K562 (cell line): ENCODE data around the gene ITPK1. TPM values are rescaled to one million over a fixed set of nuclear protein-coding genes. Genes with fewer than 3 reads are reported as not detected.
"Not testable (repeated sequence)": the region's sequence is repeated elsewhere in the genome, so short reads cannot be mapped to it uniquely, and the experiment has no call there.

Source experiments
- ATAC-seq: fragments of 200-7000 bp; cut with Tn5 transposase; 3 replicates; pipeline ENCODE4 v1.9.1; 2020; ENCODE audit warnings: moderate library complexity
- BruUV-seq: library from RNA; stranded (reverse); fragments of 400-500 nt; replicated peaks from 2 replicates; lab custom pipeline; 2021; lab: Mats Ljungman, UMichigan
- CTCF ChIA-PET: fragments of 300-600 bp; formaldehyde crosslinking; extraction: SDS; loops from one replicate; lab custom pipeline; 2021; ENCODE audit warnings: low intra/inter-chr PET ratio; lab: Yijun Ruan, JAX
- POLR2A ChIA-PET: fragments of 300-600, 350-650 bp; sonication (Branson Sonifier 250); formaldehyde crosslinking; extraction: SDS; loops from one replicate; lab custom pipeline; 2021; ENCODE audit warnings: antibody characterized with exemption, inconsistent platforms; lab: Yijun Ruan, JAX
- DNase-seq, 4 experiments: peaks; one replicate each; pipeline versions ENCODE4 v3.0.0 to v3.0.0-alpha.2; 2011 to 2018; ENCODE audit warnings: low spot score in 3 of 4, mixed read lengths in 3 of 4; ENCODE audit errors: extremely low read depth in 1 of 4
- FAIRE-seq: peaks from 2 replicates; lab custom pipeline; 2011; peaks lifted over from hg19 to GRCh38; lab: Jason Lieb, UNC
- H2AFZ ChIP-seq: 2 replicates; pipeline ENCODE4 v1.6.0; 2011; ENCODE audit warnings: low read depth, low read length, control low read depth, inconsistent platforms
- H3K27ac ChIP-seq: fragments of 200-600 bp; 3 replicates; pipeline ENCODE4 v1.8.0; 2011; ENCODE audit warnings: low read depth, mild to moderate bottlenecking, control low read depth, inconsistent platforms, low read length, moderate library complexity, mixed read lengths; ENCODE audit errors: extremely low read depth
- H3K27me3 ChIP-seq, 2 experiments: fragments of 300-600 bp in 1 of 2; 2 replicates in 1 of 2; 3 replicates in 1 of 2; pipeline versions ENCODE4 v1.6.0 to v1.8.0; 2011; ENCODE audit warnings: inconsistent platforms in 2 of 2, low read length in 2 of 2, mild to moderate bottlenecking in 1 of 2, mixed read lengths in 1 of 2, moderate library complexity in 1 of 2; ENCODE audit not compliant: control insufficient read depth in 2 of 2, insufficient read depth in 2 of 2
- H3K36me3 ChIP-seq: fragments of 300-600 bp; 3 replicates; pipeline ENCODE4 v1.8.0; 2011; ENCODE audit warnings: mild to moderate bottlenecking, low read length, inconsistent platforms; ENCODE audit not compliant: control insufficient read depth, insufficient read depth
- H3K4me1 ChIP-seq, 2 experiments: fragments of 200-600 bp in 1 of 2; replicated peaks in 1 of 2; 2 replicates in 1 of 2; 3 replicates in 1 of 2; pipeline versions ENCODE4 v1.5.1 to v1.8.0; 2011; ENCODE audit warnings: inconsistent platforms in 2 of 2, low read length in 2 of 2, mild to moderate bottlenecking in 1 of 2, mixed read lengths in 1 of 2, moderate library complexity in 1 of 2; ENCODE audit not compliant: control insufficient read depth in 2 of 2, insufficient read depth in 2 of 2
- H3K4me2 ChIP-seq: 2 replicates; pipeline ENCODE4 v1.6.1; 2011; ENCODE audit warnings: low read length, control low read depth, inconsistent platforms, mixed read lengths; ENCODE audit not compliant: insufficient read depth
- H3K4me3 ChIP-seq: fragments of 200-600 bp; sonication (generic), shearing (Covaris generic); 2 replicates; pipeline ENCODE4 v1.5.1; 2016; ENCODE audit warnings: control low read depth, inconsistent platforms
- H3K79me2 ChIP-seq: fragments of 200-600 bp; 3 replicates; pipeline ENCODE4 v1.8.0; 2011; ENCODE audit warnings: low read length, inconsistent platforms; ENCODE audit not compliant: control insufficient read depth, insufficient read depth
- H3K9ac ChIP-seq, 2 experiments: 2 replicates each; pipeline versions ENCODE4 v1.6.0 to v1.6.1; 2011; ENCODE audit warnings: low read depth in 2 of 2, low read length in 2 of 2, control low read depth in 1 of 2, inconsistent platforms in 1 of 2, mild to moderate bottlenecking in 1 of 2, mixed read lengths in 1 of 2; ENCODE audit not compliant: insufficient read depth in 1 of 2
- H3K9me1 ChIP-seq: one replicate; pipeline ENCODE4 v1.6.0; 2011; ENCODE audit warnings: inconsistent platforms, mild to moderate bottlenecking, low read length, moderate library complexity; ENCODE audit not compliant: control insufficient read depth, insufficient read depth
- H3K9me3 ChIP-seq: replicated peaks from 2 replicates; pipeline ENCODE4 v1.5.1; 2011; ENCODE audit warnings: low read depth, low read length, inconsistent platforms; ENCODE audit not compliant: control insufficient read depth, insufficient read depth
- H4K20me1 ChIP-seq: replicated peaks from 2 replicates; pipeline ENCODE4 v1.6.1; 2011; ENCODE audit warnings: low read length, inconsistent platforms, mixed read lengths; ENCODE audit not compliant: control insufficient read depth, insufficient read depth
- ATF7 ChIP-seq: fragments of 450-650 bp; IDR thresholded peaks from 2 replicates; pipeline ENCODE4 v1.7.1; 2014; ENCODE audit warnings: mild to moderate bottlenecking, moderate library complexity
- CEBPB ChIP-seq: fragments of 450-650 bp; IDR thresholded peaks from 2 replicates; pipeline ENCODE4 v1.6.1; 2016; ENCODE audit warnings: missing genetic modification characterization, missing compliant biosample characterization
- CEBPG ChIP-seq, 3 experiments: fragments of 200-800 bp in 1 of 3; sonication (Bioruptor generic) in 1 of 3; sonication (generic) in 1 of 3; formaldehyde crosslinking in 1 of 3; IDR thresholded peaks in 2 of 3; conservative IDR thresholded peaks in 1 of 3; 2 replicates each; pipeline versions ENCODE4 v1.6.1 to v1.8.0; 2016 to 2022; ENCODE audit warnings: missing compliant biosample characterization in 2 of 3, missing genetic modification characterization in 2 of 3, mild to moderate bottlenecking in 1 of 3, missing genetic modification reagents in 1 of 3
- JUND ChIP-seq, 2 experiments: IDR thresholded peaks; 2 replicates in 1 of 2; 3 replicates in 1 of 2; pipeline ENCODE4 v1.6.1; 2011; ENCODE audit warnings: borderline replicate concordance in 2 of 2, low read depth in 2 of 2, low read length in 2 of 2, improper control_type of control experiment in 1 of 2, missing biosample characterization in 1 of 2, missing genetic modification characterization in 1 of 2, missing genetic modification reagents in 1 of 2
- ZNF384 ChIP-seq: IDR thresholded peaks from 2 replicates; pipeline ENCODE4 v1.6.1; 2012; ENCODE audit warnings: low read depth, low read length, improper control_type of control experiment
- WGBS: fragments of 100-300 bp; shearing (Covaris generic); methylation state at CpG from one replicate; pipeline ENCODE4 v1.1.6; 2016; ENCODE audit warnings: low coverage, mixed read lengths; ENCODE audit not compliant: insufficient coverage; ENCODE audit errors: missing lambda C conversion rate; 5-methylcytosine and 5-hydroxymethylcytosine counted together
- in situ Hi-C: fragments of 300-500 bp; cut with MboI; formaldehyde crosslinking; loops from 4 replicates; pipeline ENCODE4 v1.15.0; 2018; ENCODE audit warnings: inconsistent platforms, mixed read lengths
- intact Hi-C: fragments of 100-400 bp; cut with micrococcal nuclease; formaldehyde crosslinking; loops from 2 replicates; pipeline ENCODE4 v1.14.2; 2022
- polyA plus RNA-seq, 8 experiments: library from polyadenylated mRNA; depleted of rRNA in 4 of 8; stranded (reverse) in 5 of 8; unstranded in 3 of 8; fragments of >200 nt; fragmentation: Nextera tagmentation in 2 of 8; fragmentation: Illumina TruSeq in 1 of 8; extraction: Ambion mirVana in 2 of 8; extraction: Trizol in 1 of 8; gene quantifications; 2 replicates each; pipeline versions ENCODE4 v1.2.1 to v1.2.3, GENCODE V29; 2011 to 2014; ENCODE audit warnings: inconsistent platforms in 1 of 8, missing spikeins in 1 of 8
- total RNA-seq, 7 experiments: library from RNA; depleted of rRNA in 6 of 7; stranded (reverse); fragments of >200 nt in 6 of 7; fragmentation: Illumina TruSeq in 2 of 7; extraction: Trizol in 2 of 7; gene quantifications; 2 replicates each; pipeline versions ENCODE4 v1.2.1 to v1.2.3, GENCODE V29; 2011 to 2021; ENCODE audit warnings: low replicate concordance in 1 of 7
- TF ChIP-seq, protein P1 (sequence below): sonication (generic); formaldehyde crosslinking; IDR thresholded peaks from 2 replicates; pipeline ENCODE4 v1.8.0; 2023; ENCODE audit warnings: mild to moderate bottlenecking, missing genetic modification reagents

The ITPK1 gene
- total and polyA plus RNA-seq, 9 of the 15 experiments (the other 6 are each of a cell fraction or from before 2014, with no cell fraction given): 1.2 to 39.2 (median 23.0) TPM

DNA sequence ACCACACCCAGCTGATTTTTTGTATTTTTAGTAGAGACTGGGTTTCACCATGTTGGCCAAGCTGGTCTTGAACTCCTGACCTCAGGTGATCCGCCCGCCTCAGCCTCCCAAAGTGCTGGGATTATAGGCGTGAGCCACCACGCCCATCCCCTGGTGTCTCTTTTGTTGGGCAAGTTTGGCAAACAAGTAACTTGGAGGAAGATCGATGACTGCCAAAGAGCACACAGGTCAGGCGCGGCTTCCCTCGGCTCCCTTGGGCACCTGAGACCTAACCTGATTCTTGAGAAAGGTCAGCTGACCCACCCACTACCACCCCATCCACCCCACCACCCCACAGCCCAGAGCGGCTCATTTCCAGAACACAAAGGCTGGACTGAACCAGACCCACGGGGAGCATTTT lies 9.9 kb downstream of the ITPK1 start:
- CTCF ChIA-PET, in situ Hi-C loops, H3K9me3 ChIP-seq, H3K9ac ChIP-seq, FAIRE-seq, BruUV-seq, H3K4me3 ChIP-seq, H3K9me1 ChIP-seq, H4K20me1 ChIP-seq, H3K36me3 ChIP-seq, POLR2A ChIA-PET, H3K4me1 ChIP-seq, ATAC-seq, H3K27me3 ChIP-seq, DNase-seq, H3K27ac ChIP-seq, intact Hi-C loops, H3K4me2 ChIP-seq, H2AFZ ChIP-seq, H3K79me2 ChIP-seq: not testable (repeated sequence)
- 68% methylated on average over 5 of the region's 10 CpGs for WGBS

DNA sequence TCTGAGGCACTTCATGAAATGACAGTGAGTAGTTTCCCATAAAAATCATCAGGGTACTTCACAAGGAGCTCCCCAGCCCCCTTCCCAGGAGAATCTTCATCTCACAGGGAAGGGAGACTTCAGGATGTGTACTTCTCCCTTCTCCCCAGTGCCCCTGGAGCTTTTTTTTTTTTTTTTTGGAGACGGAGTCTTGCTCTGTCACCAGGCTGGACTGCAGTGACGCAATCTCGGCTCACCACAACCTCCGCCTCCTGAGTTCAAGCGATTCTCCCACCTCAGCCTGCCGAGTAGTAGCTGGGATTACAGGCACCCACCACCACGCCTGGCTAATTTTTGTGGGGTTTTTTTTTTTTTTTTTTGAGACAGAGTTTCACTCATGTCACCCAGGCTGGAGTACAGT lies 10.4 kb downstream of the ITPK1 start:
- 30% methylated on average over 3 of the region's 7 CpGs for WGBS
- Histone ChIP-seq H2AFZ (no peak overlapping the region), H3K9me1 (no peaks in the 10 kb centered on the region), H3K27ac (no peak overlapping the region), H3K4me3 (no peak overlapping the region), H3K4me2 (no peak overlapping the region), H3K79me2 (peaks cover 4% of the 10 kb centered on the region; the same call in 1 of the 3 replicates), H4K20me1 (no peaks in the 10 kb centered on the region), H3K9ac (no peak overlapping the region), H3K27me3 (no peaks in the 10 kb centered on the region), H3K9me3 (no peaks in the 10 kb centered on the region), H3K4me1 (no peaks in the 10 kb centered on the region; a peak in 1 of 5 replicates), H3K36me3 (no peaks in the 10 kb centered on the region)
- FAIRE-seq (no peak), DNase-seq (no peak), ATAC-seq (peak; percentile 52)
- in situ Hi-C loops (no loop called here), intact Hi-C loops (no loop called here)
- BruUV-seq: no TSS peak
- ChIA-PET CTCF (interaction anchor here (0.8 kb wide), 1 partner anchor 8 kb away, joined by 3 read pairs; no protein-coding TSS in a partner anchor), POLR2A (no interaction called here)
- peak; percentile 78 for TF ChIP-seq ZNF384
- peak; percentile 69 for TF ChIP-seq CEBPG (CRISPR knock-in tag; IDR thresholded peaks at IDR 0.05)
- TF ChIP-seq CEBPG (tag; conservative IDR thresholded peaks at IDR 0.05 in 1 of 2, IDR thresholded peaks at IDR 0.05 in 1 of 2): peak; percentile 73 to 76
- TF ChIP-seq JUND (IDR thresholded peaks at IDR 0.05; ENCODE audit: borderline replicate concordance, low read depth, low read length): 0 out of 2 replicates have a peak, but pooled peaks have one; percentile 15
- no peak for TF ChIP-seq JUND (tag; IDR thresholded peaks at IDR 0.05; ENCODE audit: borderline replicate concordance, low read depth, low read length)
- TF ChIP-seq ATF7: 0 out of 2 replicates have a peak, but pooled peaks have one; percentile 16
- peak; percentile 86 for TF ChIP-seq CEBPB
- TF ChIP-seq, protein P1, sequence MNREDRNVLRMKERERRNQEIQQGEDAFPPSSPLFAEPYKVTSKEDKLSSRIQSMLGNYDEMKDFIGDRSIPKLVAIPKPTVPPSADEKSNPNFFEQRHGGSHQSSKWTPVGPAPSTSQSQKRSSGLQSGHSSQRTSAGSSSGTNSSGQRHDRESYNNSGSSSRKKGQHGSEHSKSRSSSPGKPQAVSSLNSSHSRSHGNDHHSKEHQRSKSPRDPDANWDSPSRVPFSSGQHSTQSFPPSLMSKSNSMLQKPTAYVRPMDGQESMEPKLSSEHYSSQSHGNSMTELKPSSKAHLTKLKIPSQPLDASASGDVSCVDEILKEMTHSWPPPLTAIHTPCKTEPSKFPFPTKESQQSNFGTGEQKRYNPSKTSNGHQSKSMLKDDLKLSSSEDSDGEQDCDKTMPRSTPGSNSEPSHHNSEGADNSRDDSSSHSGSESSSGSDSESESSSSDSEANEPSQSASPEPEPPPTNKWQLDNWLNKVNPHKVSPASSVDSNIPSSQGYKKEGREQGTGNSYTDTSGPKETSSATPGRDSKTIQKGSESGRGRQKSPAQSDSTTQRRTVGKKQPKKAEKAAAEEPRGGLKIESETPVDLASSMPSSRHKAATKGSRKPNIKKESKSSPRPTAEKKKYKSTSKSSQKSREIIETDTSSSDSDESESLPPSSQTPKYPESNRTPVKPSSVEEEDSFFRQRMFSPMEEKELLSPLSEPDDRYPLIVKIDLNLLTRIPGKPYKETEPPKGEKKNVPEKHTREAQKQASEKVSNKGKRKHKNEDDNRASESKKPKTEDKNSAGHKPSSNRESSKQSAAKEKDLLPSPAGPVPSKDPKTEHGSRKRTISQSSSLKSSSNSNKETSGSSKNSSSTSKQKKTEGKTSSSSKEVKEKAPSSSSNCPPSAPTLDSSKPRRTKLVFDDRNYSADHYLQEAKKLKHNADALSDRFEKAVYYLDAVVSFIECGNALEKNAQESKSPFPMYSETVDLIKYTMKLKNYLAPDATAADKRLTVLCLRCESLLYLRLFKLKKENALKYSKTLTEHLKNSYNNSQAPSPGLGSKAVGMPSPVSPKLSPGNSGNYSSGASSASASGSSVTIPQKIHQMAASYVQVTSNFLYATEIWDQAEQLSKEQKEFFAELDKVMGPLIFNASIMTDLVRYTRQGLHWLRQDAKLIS: no peak
